Parathyroid adenoma (tissue), 2 donors: Measurements from ENCODE around the gene EPHB2.

ENCODE experiments used
- H2AFZ ChIP-seq: fragments of 300-600 bp; sonication (generic); one replicate; pipeline ENCODE4 v1.7.0; 2017; ENCODE audit warnings: antibody characterized with exemption, mild to moderate bottlenecking
- H3K27ac ChIP-seq: fragments of 300-600 bp; sonication (generic); one replicate; pipeline ENCODE4 v1.7.0; 2017
- H3K27me3 ChIP-seq: fragments of 300-600 bp; sonication (generic); one replicate; pipeline ENCODE4 v1.7.0; 2017; ENCODE audit warnings: low read length; ENCODE audit not compliant: control insufficient read depth, insufficient read depth
- H3K36me3 ChIP-seq: fragments of 300-600 bp; sonication (generic); one replicate; pipeline ENCODE4 v1.7.0; 2017; ENCODE audit warnings: low read length; ENCODE audit not compliant: control insufficient read depth, insufficient read depth
- H3K4me1 ChIP-seq: fragments of 300-600 bp; sonication (generic); one replicate; pipeline ENCODE4 v1.7.0; 2017; ENCODE audit warnings: control low read depth
- H3K4me2 ChIP-seq: fragments of 300-600 bp; sonication (generic); one replicate; pipeline ENCODE4 v1.7.0; 2017; ENCODE audit warnings: low read length
- H3K4me3 ChIP-seq: fragments of 300-600 bp; sonication (generic); one replicate; pipeline ENCODE4 v1.7.0; 2017; ENCODE audit warnings: low read depth, low read length
- H3K79me2 ChIP-seq: fragments of 300-600 bp; sonication (generic); one replicate; pipeline ENCODE4 v1.7.0; 2017; ENCODE audit warnings: control low read depth
- H3K9ac ChIP-seq: fragments of 300-600 bp; sonication (generic); one replicate; pipeline ENCODE4 v1.7.0; 2017; ENCODE audit warnings: mild to moderate bottlenecking
- H3K9me3 ChIP-seq: fragments of 300-600 bp; sonication (generic); one replicate; pipeline ENCODE4 v1.7.0; 2017; ENCODE audit warnings: low read length; ENCODE audit not compliant: control insufficient read depth
- TF ChIP-seq, protein P1 (sequence below): fragments of 300-600 bp; sonication (generic); IDR thresholded peaks from one replicate; pipeline ENCODE4 v1.7.0; 2017; ENCODE audit warnings: antibody characterized with exemption, mild to moderate bottlenecking
- donor health status: primary hyperparathyroidism.

EPHB2 gene

DNA sequence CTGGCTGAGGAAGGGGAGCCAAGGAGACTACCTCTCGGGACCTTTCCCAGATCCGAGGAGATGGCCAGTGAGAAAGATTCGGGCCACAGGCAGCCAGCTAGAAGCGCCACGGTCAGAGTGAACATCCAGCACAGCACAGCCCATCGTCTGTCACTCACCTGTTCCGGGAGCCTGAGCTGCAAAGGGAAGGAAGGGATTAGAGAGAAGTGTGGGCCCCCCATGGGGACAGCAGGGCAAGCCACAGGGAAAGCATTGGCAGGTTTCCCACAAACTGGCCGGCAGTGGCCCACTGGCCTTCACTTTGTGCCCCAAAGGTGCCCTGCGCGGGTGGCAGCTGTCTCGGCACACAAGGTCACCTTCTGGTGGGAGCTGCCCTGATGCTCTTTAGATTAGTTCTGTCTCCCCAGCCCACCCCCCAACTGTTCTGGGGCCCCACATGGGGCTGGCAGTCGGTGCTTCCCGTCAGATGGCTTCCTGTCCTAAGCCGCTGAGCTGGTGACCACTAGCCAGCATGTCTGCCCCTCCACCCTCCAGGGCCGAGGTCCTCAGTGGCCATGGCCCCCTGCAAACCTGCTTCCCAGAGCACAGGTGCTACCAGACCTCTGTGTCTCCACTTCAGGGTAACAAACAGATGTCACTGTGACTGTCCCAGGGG is 205.3 kb downstream of the EPHB2 start:
- TF ChIP-seq, protein P1, sequence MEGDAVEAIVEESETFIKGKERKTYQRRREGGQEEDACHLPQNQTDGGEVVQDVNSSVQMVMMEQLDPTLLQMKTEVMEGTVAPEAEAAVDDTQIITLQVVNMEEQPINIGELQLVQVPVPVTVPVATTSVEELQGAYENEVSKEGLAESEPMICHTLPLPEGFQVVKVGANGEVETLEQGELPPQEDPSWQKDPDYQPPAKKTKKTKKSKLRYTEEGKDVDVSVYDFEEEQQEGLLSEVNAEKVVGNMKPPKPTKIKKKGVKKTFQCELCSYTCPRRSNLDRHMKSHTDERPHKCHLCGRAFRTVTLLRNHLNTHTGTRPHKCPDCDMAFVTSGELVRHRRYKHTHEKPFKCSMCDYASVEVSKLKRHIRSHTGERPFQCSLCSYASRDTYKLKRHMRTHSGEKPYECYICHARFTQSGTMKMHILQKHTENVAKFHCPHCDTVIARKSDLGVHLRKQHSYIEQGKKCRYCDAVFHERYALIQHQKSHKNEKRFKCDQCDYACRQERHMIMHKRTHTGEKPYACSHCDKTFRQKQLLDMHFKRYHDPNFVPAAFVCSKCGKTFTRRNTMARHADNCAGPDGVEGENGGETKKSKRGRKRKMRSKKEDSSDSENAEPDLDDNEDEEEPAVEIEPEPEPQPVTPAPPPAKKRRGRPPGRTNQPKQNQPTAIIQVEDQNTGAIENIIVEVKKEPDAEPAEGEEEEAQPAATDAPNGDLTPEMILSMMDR: no peak
- Histone ChIP-seq H3K36me3 (no peaks in the 10 kb centered on the region), H3K27me3 (no peaks in the 10 kb centered on the region), H3K4me2 (no peak overlapping the region), H2AFZ (no peak overlapping the region), H3K9me3 (no peaks in the 10 kb centered on the region), H3K4me3 (no peak overlapping the region), H3K79me2 (no peaks in the 10 kb centered on the region), H3K27ac (no peak overlapping the region), H3K4me1 (no peaks in the 10 kb centered on the region), H3K9ac (no peak overlapping the region)

DNA sequence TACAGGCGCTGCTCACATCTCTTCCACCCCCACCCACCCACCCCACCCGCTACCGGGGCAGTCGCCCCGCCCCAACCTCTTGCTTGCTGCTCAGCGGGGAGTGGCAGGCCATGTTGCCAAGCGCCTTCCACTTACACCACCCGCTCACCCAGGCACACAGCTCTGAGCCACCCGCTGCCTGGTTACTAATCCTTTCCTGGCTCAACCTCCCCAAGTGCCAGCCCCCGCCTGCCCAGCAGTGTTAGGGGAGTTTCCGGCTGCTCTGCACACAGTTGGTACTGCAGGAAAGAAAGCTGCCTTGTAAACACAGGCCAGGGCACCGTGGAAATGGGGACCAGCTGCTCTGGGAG is 205.8 kb downstream of the EPHB2 start:
- H3K4me2 ChIP-seq: no peak overlapping the region
- no peak overlapping the region for H3K4me3 ChIP-seq

DNA sequence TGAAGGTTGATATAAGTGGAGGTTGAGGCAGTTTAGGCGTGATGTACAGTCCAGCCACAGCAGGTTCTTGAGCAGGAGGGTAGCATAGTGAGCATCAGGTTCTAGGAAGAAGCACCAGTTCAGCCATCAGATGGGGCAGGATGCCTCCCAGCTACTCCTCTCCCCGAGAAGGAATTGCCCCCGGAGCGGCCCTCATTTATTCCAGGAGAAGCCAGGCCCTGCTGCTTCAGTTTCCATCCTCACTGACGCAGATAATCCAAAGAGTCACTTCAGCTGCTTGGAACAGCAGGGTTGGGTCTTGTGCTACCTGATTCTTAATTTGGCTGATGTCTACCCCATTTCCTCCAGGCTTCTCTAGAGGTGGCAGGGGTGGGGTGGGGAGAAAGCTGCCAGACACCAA is 207.3 kb downstream of the EPHB2 start:
- H3K79me2 ChIP-seq: no peaks in the 10 kb centered on the region
- H3K4me3 ChIP-seq: no peak overlapping the region
- TF ChIP-seq, protein P1: no peak
- H3K27me3 ChIP-seq: no peaks in the 10 kb centered on the region
- H3K4me2 ChIP-seq: no peak overlapping the region
- H3K9me3 ChIP-seq: no peaks in the 10 kb centered on the region
- no peak overlapping the region for H3K9ac ChIP-seq
- no peak overlapping the region for H2AFZ ChIP-seq
- no peaks in the 10 kb centered on the region for H3K36me3 ChIP-seq
- H3K27ac ChIP-seq: no peak overlapping the region
- H3K4me1 ChIP-seq: no peaks in the 10 kb centered on the region

More for the DNA sequence above, 205.8 kb downstream of the EPHB2 start:
- no peaks in the 10 kb centered on the region for H3K79me2 ChIP-seq
- no peak overlapping the region for H2AFZ ChIP-seq
- TF ChIP-seq, protein P1: no peak
- H3K36me3 ChIP-seq: no peaks in the 10 kb centered on the region
- H3K27ac ChIP-seq: no peak overlapping the region
- no peaks in the 10 kb centered on the region for H3K27me3 ChIP-seq
- no peaks in the 10 kb centered on the region for H3K9me3 ChIP-seq
- H3K4me1 ChIP-seq: no peaks in the 10 kb centered on the region
- no peak overlapping the region for H3K9ac ChIP-seq

DNA sequence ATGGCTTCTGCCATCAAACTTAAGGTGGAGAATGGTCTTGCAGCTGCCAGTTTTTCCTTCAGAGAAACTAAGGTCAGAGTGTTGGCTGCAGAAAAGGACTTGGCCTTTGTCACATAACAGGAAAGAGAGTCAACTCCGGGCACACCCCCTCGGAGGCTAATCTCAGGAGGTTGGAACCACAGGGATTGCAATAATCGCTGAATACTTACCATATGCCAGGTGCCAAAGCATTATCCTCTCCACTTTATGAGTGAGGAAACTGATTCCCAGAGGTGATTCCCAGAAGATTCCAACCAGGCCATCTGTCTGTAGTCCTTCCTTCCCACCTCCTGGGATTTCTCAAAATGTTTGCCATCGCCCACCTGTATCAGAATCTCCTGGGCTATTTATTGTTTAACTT is 208.0 kb downstream of the EPHB2 start:
- Histone ChIP-seq H3K9me3 (no peaks in the 10 kb centered on the region), H3K4me3 (no peak overlapping the region), H2AFZ (no peak overlapping the region), H3K4me1 (no peaks in the 10 kb centered on the region), H3K27ac (no peak overlapping the region), H3K4me2 (no peak overlapping the region), H3K27me3 (no peaks in the 10 kb centered on the region), H3K9ac (no peak overlapping the region), H3K79me2 (no peaks in the 10 kb centered on the region), H3K36me3 (no peaks in the 10 kb centered on the region)
- TF ChIP-seq, protein P1: no peak

DNA sequence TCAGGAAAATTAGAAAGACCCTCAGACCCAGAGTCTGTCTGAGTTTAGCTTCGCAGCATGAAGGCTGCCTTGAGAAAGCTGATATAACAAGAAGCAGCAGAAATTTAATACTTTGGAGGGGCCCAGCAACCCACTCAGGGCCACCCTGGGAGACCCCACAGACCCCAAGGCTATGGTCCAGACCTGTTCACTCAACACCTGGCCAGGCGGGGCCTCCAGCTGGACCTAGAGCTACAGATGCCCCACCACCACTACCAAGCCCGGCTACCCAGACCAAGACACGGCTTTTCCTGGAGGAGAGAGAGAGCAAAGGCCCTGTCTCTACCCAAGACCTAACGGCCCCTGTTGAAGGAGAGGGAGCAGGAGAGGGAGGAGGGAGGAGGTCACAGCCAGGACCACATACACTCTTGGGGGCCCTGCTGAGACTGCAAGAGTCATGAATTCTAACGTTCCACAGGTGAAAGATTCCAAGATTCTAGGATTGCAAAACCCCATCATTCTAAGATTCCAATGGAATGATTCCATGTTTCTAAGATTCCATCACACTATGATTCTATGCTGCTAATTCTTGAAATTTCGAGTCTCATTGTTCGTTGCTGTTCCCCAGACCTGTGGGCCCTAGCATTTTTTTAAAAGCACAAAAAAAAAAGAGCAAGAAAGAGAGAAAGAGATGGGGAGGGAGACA is 208.8 kb downstream of the EPHB2 start:
- H3K27ac ChIP-seq: no peak overlapping the region
- no peaks in the 10 kb centered on the region for H3K36me3 ChIP-seq
- H3K27me3 ChIP-seq: no peaks in the 10 kb centered on the region
- TF ChIP-seq, protein P1: no peak
- no peaks in the 10 kb centered on the region for H3K79me2 ChIP-seq
- no peak overlapping the region for H3K4me3 ChIP-seq
- H2AFZ ChIP-seq: no peak overlapping the region
- H3K9me3 ChIP-seq: no peaks in the 10 kb centered on the region
- no peak overlapping the region for H3K9ac ChIP-seq
- no peaks in the 10 kb centered on the region for H3K4me1 ChIP-seq
- no peak overlapping the region for H3K4me2 ChIP-seq
